OCI-M1 (cell line): ENCODE data around the gene SLC25A31.

Experiments used
- DNase-seq: peaks from one replicate; lab custom pipeline; 2025; lab: John Stamatoyannopoulos, UW

SLC25A31 gene

DNA sequence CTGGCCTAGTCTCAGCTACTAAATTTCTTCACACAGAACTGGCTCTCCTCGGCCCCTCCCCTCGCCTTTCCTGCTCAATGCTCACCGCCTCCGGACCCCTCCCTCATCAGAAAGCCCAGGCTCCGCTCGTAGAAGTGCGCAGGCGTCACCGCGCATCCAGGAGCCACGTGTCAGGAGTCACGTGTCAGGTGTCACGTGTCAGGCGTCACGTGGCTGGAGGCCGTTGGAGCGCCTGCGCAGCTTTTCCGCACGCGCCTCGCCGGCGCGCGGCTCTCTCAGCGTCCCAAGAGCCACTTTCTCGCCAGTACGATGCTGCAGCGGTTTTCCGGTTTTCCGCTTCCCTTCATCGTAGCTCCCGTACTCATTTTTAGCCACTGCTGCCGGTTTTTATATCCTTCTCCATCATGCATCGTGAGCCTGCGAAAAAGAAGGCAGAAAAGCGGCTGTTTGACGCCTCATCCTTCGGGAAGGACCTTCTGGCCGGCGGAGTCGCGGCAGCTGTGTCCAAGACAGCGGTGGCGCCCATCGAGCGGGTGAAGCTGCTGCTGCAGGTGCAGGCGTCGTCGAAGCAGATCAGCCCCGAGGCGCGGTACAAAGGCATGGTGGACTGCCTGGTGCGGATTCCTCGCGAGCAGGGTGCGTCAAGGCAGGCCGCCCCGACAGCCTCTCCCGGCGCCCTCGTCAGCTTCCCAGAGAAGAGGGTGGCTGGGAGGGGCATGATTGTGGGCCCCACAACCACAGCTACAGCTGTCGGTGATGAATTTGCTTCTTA, at the start of gene SLC25A31:
Gene SLC25A31 (plus strand): TSS at position 259 of the 772 bp plus-strand sequence. CDS start 146 bp downstream, at position 405.
- no peak for DNase-seq

- DNase-seq: no peak
Observed at GRCh38 chr4:127685292-127685691, 44.9 kb upstream of the SLC25A31 start.

- no peak for DNase-seq
Observed at GRCh38 chr4:127686658-127687057, 43.5 kb upstream of the SLC25A31 start.

- DNase-seq: no peak
Observed at GRCh38 chr4:127687580-127687979, 42.6 kb upstream of the SLC25A31 start.

DNA sequence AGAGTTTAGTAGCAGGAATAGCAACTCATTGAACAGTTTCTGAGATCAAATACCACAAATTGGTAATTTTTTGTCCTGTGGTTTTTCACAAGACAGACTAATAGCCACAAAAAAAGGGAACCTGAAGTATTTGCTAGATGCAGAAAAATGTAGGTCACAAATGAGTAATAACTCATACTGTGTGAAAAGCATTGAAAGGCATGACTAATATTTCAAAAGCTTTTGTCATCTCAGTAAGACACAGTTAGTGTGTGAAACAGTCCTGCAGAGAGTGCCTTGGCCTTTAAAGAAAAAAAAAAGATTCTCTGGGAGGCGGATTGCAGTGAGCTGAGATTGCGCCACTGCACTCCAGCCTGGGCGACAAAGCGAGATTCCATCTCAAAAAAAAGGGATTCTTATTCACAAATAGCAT, 31.4 kb upstream of the SLC25A31 start:
- peak; percentile 25 for DNase-seq

DNA sequence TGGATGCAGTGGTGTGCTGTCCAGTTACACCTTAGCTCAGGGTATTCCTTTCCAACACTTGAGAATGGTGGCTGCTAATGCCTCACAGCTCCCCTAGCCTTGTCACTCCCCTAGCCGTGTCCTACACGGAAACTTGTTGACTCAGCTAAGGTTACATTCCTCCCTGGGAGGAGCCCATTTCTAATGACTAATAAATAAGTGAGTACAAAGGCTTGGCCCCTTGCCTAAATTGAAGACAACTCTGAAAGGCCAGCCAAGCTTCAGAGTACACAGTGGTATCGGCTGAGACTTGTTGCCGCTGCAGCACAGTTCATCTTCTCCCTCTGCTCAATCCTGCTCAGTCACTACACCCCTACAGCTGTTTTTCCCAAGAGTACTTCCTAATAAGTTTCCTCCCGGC, 21.2 kb upstream of the SLC25A31 start:
- DNase-seq: no peak

GRCh38 chr4:127709456-127709855, 20.7 kb upstream of the SLC25A31 start:
- no peak for DNase-seq

DNA sequence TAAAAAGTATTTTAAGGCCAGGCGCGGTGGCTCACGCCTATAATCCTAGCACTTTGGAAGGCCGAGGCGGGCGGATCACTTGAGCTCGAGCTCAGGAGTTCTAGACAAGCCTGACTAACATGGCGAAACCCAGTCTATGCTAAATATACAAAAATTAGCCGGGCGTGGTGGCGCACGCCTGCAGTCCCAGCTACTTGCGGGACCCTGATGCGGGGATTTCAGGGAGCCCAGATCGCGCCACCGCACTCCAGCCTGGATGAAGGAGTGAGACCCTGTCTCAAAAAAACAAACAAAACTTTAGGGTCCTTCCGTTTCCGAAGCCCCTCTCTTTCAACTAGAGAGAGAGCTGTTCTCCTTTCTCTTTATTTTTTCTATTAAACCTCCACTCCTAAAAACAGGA, 1.2 kb downstream of the SLC25A31 start:
- no peak for DNase-seq

DNA sequence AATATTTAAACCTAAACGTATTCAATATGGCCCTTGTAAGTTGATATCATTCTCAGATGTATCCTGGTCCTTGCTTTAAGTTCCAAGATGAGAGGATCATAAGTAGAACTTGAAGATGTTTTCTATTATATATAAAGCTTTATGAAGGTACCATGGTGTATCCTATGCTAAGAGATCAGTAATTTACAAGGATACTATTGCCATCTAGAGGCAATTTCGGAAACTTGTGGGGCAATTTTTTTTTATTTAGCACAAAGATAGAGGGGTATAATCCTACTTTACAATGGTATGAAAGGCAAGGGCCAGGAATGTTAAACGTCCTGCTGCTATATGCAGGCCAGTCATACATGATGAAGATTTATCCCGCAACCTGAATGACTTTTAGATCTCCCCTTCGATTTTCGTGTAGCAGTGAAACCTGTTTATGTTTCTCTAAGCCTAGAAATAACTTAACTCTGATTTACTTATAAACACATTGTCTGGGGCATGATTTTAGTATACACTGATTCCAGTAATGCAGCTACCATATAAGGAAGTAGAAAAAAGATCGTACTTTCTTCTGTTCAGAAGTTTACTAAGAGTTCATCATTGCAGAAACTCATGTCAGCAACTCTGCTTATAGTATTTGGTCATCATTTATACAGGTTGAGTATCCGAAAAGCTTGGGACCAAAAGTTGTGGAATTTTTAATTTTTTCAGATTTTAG, 2.6 kb downstream of the SLC25A31 start:
- peak; percentile 79 for DNase-seq

GRCh38 chr4:127734976-127735375, 4.8 kb downstream of the SLC25A31 start:
- DNase-seq: peak; percentile 8

- peak; percentile 68 for DNase-seq
Observed at GRCh38 chr4:127737295-127737694, 7.1 kb downstream of the SLC25A31 start.

DNA sequence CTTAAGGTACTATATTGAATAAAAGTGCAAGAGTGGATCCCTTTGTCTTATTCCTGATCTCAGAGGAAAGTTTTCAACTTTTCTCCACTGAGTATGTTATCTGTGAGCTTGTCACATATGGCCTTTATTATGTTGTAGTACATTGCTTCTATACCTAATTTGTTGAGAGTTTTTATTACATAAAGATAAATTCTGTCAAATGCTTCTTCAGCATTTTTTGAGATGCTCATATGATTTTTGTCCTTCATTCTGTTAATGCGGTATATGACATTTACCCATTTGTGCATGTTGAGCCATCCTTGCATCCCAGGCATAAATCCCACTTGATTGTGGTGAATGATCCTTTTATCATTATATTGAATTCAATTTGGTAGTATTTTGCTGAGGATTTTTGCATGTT, 11.0 kb downstream of the SLC25A31 start:
- DNase-seq: no peak

DNA sequence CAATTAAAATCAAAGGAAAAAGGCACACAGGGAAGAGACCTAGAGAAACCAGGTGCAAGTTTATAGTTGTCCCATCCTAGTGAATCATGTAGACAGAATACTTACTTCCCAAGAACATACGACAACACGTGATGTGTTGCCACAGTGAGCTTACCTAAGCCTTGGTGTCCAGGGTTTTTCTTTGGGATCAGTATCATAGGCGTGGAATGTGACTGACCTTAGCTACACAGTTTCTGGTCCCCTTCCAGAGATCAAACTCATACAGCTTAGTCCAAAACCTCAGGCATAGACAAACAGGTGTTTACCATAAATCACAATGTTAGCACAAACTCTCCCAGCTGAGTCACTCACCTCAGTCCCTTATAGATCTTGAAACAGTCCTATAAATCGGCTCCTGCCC, 17.7 kb downstream of the SLC25A31 start:
- no peak for DNase-seq

- DNase-seq: no peak
Observed at GRCh38 chr4:127748957-127749356, 18.8 kb downstream of the SLC25A31 start.

DNA sequence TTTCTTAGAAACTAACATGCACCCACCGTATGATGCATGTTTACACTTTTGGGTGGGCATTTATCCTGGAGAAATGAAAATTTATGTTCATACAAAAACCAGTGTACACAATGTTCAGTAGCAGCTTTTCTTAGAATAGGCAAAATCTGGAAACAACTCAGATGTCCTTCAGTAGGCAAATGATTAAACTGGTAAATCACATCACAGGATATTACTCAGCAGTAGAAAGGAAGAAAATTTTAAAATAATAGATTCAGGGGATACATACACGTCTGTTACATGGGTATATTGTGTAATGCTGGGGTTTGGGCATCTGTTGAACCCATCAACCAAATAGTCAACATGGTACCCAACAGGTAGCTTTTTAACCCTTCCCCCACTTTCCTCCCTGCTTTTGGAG, 26.7 kb downstream of the SLC25A31 start:
- no peak for DNase-seq

- peak; percentile 16 for DNase-seq
Observed at GRCh38 chr4:127759228-127759820, 29.1 kb downstream of the SLC25A31 start.

DNA sequence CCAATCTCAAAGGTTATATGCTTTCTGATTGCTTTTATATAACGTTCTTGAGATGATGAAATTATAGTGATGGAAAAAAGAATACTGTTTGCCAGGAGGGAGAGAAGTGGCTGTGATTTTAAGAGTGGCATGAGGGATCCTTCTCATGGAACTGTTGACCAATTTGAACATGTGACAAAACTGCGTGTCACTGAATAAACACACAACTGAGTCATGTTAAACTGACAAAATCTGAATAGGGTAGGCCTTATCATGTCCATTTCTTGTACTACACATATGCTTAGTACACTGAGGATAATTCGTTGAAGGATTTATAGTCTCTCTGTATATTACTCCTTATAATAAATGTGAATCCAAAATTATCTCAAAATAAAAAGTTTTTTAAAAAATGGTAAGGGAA, 29.7 kb downstream of the SLC25A31 start:
- no peak for DNase-seq

- no peak for DNase-seq
Observed at GRCh38 chr4:127771535-127772275, 41.5 kb downstream of the SLC25A31 start.

DNA sequence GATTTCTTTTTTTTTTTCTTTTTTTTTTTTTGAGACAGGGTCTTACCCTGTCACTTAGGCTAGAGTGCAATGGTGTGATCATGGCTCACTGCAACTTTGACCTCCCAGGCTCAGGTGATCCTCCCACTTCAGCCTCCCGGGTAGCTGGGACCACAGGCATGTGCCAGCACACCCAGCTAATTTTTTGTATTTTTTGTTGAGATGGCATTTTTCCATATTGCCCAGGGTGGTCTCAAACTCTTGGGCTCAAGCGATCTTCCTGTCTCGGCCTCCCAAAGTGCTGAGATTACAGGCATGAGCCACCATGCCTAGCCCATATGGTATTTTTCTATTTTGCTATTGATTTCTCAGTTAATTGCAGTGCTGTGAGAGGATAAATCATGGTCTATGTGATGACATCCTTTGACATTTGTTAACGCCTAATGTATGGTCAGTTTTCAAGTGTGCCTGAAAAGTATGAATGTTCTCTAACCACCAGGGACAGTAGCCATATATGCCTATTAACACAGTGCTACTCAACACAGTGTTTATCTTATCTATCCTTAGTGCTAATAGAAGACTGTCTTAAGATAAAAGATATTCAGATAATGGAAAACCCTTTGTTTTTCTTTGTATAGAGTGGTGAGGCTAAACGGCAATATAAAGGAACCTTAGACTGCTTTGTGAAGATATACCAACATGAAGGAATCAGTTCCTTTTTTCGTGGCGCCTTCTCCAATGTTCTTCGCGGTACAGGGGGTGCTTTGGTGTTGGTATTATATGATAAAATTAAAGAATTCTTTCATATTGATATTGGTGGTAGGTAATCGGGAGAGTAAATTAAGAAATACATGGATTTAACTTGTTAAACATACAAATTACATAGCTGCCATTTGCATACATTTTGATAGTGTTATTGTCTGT, 42.8 kb downstream of the SLC25A31 start:
- no peak for DNase-seq

DNA sequence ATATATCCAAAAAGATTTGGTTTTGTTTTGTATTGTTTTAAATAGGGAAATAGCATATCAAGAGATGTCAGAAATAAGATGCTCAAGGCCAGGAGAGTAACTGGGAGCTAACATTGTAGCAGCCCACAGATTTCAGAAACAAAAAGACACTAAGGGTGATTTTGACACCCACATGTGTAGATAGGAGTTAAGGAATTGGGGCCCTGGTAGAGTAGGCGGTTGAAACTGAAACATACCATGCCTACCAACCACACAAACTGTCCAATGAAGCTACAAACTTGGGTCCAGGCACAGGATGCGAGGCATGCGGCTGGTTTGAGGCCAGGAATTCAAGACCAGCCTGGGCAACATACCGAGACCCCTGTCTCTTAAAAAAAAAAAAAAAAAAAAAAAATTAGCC, 45.6 kb downstream of the SLC25A31 start:
- DNase-seq: no peak

DNA sequence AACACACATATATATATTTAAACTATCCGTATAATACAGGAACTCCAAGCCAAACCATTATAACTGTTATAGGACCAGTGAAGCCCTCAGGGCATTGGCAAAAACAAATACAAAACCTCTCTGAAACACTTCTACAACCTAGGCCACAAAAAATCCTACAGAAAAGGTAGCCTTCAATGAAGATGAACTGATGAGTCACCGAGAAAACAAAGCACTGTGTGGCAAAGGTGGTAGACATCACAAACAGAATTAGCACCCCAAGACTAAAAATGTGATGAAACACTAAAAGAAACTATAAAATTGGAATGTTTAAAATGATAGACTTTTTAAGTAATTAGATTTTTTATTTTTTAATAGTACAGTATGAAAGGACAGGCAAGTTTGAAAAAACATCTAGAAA, 46.4 kb downstream of the SLC25A31 start:
- no peak for DNase-seq
